ENCODE measurements around the gene RAD50.

RAD50 gene

GRCh38 chr5:132530946-132531345 is 25.8 kb upstream of the RAD50 start:
- Histone ChIP-seq H3K4me3 (ENCODE audit: severe bottlenecking) (no peak overlapping the region), H3K36me3 (ENCODE audit: low read depth) (no peaks in the 10 kb centered on the region), H3K4me1 (ENCODE audit: insufficient read depth, poor library complexity, severe bottlenecking) (no peaks in the 10 kb centered on the region), H3K27ac (ENCODE audit: poor library complexity, severe bottlenecking) (no peak overlapping the region), H3K9me3 (ENCODE audit: severe bottlenecking) (no peaks in the 10 kb centered on the region), H3K27me3 (ENCODE audit: insufficient read depth, poor library complexity, severe bottlenecking) (peaks cover 7% of the 10 kb centered on the region)
- no peak for TF ChIP-seq CTCF (IDR thresholded peaks at IDR 0.05; ENCODE audit: poor library complexity, severe bottlenecking)
- DNase-seq (ENCODE audit: low spot score) (no peak), ATAC-seq (ENCODE audit: low read depth) (no peak)

- Histone ChIP-seq H3K36me3 (ENCODE audit: low read depth) (no peaks in the 10 kb centered on the region), H3K4me1 (ENCODE audit: insufficient read depth, poor library complexity, severe bottlenecking) (no peaks in the 10 kb centered on the region), H3K9me3 (ENCODE audit: severe bottlenecking) (no peaks in the 10 kb centered on the region), H3K4me3 (ENCODE audit: severe bottlenecking) (no peak overlapping the region), H3K27me3 (ENCODE audit: insufficient read depth, poor library complexity, severe bottlenecking) (no peaks in the 10 kb centered on the region), H3K27ac (ENCODE audit: poor library complexity, severe bottlenecking) (no peak overlapping the region)
- DNase-seq (ENCODE audit: low spot score) (no peak), ATAC-seq (ENCODE audit: low read depth) (no peak)
- no peak for TF ChIP-seq CTCF (IDR thresholded peaks at IDR 0.05; ENCODE audit: poor library complexity, severe bottlenecking)
Observed at GRCh38 chr5:132539716-132540115, 17.1 kb upstream of the RAD50 start.

- Histone ChIP-seq H3K4me1 (ENCODE audit: insufficient read depth, poor library complexity, severe bottlenecking) (no peaks in the 10 kb centered on the region), H3K27me3 (ENCODE audit: insufficient read depth, poor library complexity, severe bottlenecking) (no peaks in the 10 kb centered on the region), H3K27ac (ENCODE audit: poor library complexity, severe bottlenecking) (no peak overlapping the region), H3K9me3 (ENCODE audit: severe bottlenecking) (no peaks in the 10 kb centered on the region), H3K4me3 (ENCODE audit: severe bottlenecking) (no peak overlapping the region), H3K36me3 (ENCODE audit: low read depth) (no peaks in the 10 kb centered on the region)
- ATAC-seq (ENCODE audit: low read depth) (no peak), DNase-seq (ENCODE audit: low spot score) (no peak)
- TF ChIP-seq CTCF (IDR thresholded peaks at IDR 0.05; ENCODE audit: poor library complexity, severe bottlenecking) = no peak
Observed at GRCh38 chr5:132540149-132540548, 16.6 kb upstream of the RAD50 start.

DNA sequence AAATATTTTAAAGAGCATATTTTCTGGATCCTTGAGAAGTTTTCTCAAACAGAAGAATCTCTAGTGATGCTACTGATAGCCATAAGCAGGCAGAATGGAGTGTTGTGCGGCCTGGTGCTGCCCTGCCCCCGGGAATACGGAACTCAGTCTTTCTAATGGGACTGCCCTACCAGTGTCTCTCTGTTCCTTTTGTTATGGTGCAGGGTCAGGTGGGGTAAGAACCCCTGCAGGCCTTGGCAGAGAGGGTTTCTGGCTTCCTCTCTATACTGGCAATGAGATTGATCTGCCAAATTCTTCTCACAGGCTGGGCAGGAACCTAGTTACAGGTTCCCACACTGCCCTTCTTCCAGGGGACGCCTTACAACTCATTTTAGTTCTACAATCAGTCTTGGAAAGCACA is 16.0 kb upstream of the RAD50 start:
- DNase-seq (ENCODE audit: low spot score) = no peak
- Histone ChIP-seq H3K27me3 (ENCODE audit: insufficient read depth, poor library complexity, severe bottlenecking) (no peaks in the 10 kb centered on the region), H3K9me3 (ENCODE audit: severe bottlenecking) (no peaks in the 10 kb centered on the region), H3K4me1 (ENCODE audit: insufficient read depth, poor library complexity, severe bottlenecking) (no peaks in the 10 kb centered on the region), H3K36me3 (ENCODE audit: low read depth) (no peaks in the 10 kb centered on the region), H3K4me3 (ENCODE audit: severe bottlenecking) (no peak overlapping the region), H3K27ac (ENCODE audit: poor library complexity, severe bottlenecking) (no peak overlapping the region)
- ATAC-seq (ENCODE audit: low read depth) = no peak
- TF ChIP-seq CTCF (IDR thresholded peaks at IDR 0.05; ENCODE audit: poor library complexity, severe bottlenecking) = no peak

- no peaks in the 10 kb centered on the region for H3K36me3 ChIP-seq (ENCODE audit: low read depth)
- ATAC-seq (ENCODE audit: low read depth) = no peak
- TF ChIP-seq CTCF (IDR thresholded peaks at IDR 0.05; ENCODE audit: poor library complexity, severe bottlenecking) = no peak
- no peak for DNase-seq (ENCODE audit: low spot score)
- no peak within 1 kb of the TSS for H3K4me3 ChIP-seq (ENCODE audit: severe bottlenecking)
- no peaks in the 10 kb centered on the region for H3K27me3 ChIP-seq (ENCODE audit: insufficient read depth, poor library complexity, severe bottlenecking)
- H3K4me1 ChIP-seq (ENCODE audit: insufficient read depth, poor library complexity, severe bottlenecking) = no peaks in the 10 kb centered on the region
- H3K27ac ChIP-seq (ENCODE audit: poor library complexity, severe bottlenecking) = no peak within 1 kb of the TSS
- H3K9me3 ChIP-seq (ENCODE audit: severe bottlenecking) = no peaks in the 10 kb centered on the region
Observed at GRCh38 chr5:132543472-132544201, 13.1 kb upstream of the RAD50 start, which contains the start of gene IL5. Gene IL5, minus strand, starts transcription at chr5:132543522. Its CDS starts 44 bp downstream, at chr5:132543478.

All from RWPE2 (cell line).